ELF-1 (cell line): Measurements from ENCODE around the gene FAF1.
"Not testable (repeated sequence)": the region's sequence is repeated elsewhere in the genome, so short reads cannot be mapped to it uniquely, and the experiment has no call there.

Source experiments
- DNase-seq: peaks from one replicate; pipeline ENCODE4 v3.0.0-alpha.2; 2016; ENCODE audit warnings: low read depth, low spot score

The FAF1 gene

DNA sequence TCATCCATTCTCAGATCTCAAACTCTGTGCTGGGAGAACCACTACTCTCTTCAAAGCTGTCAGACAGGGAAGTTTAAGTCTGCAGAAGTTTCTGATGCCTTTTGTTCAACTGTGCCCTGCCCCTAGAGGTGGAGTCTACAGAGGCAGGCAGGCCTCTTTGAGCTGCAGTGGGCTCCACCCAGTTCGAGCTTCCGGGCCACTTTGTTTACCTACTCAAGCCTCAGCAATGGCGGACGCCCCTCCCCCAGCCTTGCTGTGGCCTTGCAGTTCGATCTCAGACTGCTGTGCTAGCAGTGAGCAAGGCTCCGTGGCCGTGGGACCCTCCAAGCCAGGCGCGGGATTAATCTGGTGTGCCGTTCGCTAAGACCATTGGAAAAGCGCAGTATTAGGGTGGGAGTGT, 49.7 kb downstream of the FAF1 start:
- peak; percentile 57 for DNase-seq

DNA sequence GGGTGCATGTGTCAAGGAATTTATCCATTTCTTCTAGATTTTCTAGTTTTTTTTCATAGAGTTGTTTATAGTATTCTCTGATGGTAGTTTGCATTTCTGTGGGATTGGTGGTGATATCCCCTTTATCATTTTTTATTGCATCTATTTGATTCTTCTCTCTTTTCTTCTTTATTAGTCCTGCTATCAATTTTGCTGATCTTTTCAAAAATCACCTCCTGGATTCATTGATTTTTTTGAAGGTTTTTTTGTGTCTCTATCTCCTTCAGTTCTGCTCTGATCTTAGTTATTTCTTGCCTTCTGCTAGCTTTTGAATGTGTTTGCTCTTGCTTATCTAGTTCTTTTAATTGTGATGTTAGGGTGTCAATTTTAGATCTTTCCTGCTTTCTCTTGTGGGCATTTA, 52.5 kb downstream of the FAF1 start:
- not testable (repeated sequence) for DNase-seq

DNA sequence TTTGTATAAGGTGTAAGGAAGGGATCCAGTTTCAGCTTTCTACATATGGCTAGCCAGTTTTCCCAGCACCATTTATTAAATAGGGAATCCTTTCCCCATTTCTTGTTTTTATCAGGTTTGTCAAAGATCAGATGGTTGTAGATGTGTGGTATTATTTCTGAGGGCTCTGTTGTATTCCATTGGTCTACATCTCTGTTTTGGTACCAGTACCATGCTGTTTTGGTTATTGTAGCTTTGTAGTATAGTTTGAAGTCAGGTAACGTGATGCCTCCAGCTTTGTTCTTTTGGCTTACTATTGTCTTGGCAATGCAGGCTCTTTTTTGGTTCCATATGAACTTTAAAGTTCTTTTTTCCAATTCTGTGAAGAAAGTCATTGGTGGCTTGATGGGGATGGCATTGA, 54.0 kb downstream of the FAF1 start:
- DNase-seq: not testable (repeated sequence)

DNA sequence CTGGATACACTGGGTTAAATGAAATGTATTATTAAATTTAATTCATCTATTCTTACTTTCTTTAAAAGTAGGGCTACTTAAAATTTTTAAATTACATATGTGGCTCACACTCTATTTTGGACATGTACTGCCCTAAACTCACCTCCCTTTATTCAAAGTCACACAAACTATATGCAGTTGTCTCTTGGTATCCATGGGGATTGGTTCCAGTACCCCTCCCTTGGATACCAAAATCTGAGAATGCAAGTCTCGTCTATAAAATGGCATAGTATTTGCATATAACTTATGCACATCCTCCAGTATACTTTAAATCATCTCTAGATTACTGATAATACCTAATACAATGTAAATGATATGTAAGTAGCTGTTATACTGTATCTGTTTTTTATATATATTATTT, 57.6 kb downstream of the FAF1 start:
- no peak for DNase-seq

DNA sequence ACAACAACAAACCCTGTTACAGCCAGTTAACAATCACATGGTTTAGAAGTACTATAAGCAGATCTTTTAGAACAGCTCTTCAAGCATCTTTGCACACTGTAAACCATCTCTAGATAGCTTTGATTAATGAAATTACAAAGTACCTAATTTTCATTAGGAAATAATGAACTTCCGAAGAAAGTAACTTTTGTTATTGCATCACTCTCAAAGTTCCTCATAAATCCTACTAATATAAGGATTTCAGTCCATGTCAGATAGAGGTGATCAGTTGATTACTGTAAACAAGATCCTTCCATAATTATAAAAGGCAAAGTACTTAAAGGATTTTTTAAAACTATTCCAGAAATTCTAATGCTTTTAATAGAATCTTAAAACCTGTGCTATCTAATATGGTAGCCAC, 58.2 kb downstream of the FAF1 start:
- DNase-seq: no peak

DNA sequence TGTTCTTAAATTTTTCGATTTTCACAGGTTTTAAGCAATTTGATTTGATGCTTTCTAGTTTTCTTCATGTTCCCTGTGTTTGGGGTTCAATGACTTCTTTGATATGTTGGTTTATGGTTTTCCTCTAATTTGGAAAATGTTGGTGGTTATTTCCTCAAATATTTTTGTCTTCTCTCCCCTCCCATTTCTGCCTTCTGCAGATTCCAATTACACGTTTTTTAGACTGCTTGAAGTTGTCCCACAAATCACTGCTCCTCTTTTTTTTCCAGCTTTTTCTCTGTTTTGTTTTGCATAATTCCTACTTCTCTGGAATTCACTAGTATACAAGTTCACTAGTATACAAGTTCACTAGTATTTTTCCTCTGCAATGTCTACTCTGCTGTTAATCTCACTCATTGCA, 61.3 kb downstream of the FAF1 start:
- DNase-seq: no peak

DNA sequence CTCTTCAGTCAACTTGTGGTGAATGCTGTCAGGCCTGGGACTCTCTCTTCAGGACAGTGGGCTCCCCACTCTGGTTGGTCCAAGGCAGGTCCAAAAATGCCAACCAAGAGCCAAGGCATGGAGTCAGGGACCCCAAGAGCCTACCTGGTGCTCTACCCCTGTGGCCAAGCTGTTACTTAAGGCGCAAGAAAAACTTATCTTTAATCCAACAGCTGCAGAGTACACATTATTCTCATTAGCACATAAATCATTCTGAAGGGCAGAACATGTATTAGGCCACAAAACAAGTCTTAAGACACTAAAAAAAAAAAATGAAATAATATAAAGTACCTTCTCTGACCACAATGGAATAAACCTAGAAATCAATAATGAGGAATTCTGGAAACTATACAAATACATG, 65.7 kb downstream of the FAF1 start:
- DNase-seq: no peak

DNA sequence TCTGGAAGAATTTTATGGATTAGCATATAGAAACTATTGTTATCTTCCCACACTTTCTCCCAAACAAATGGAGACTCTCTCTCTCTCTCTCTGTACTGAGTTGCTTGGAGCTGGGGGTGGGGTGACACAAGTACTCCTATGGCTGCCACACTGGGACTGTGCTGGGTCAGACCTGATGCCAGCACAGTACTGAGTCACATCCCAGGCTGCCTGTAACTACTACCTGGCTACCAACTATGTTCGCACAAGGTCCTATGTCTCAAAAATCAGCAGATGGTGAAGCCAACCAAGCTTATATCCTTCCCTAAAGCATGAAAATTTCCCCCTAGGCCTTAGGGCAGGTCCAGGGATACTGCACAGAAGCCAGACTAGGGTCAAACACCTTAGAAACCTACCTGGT, 66.6 kb downstream of the FAF1 start:
- DNase-seq: no peak

DNA sequence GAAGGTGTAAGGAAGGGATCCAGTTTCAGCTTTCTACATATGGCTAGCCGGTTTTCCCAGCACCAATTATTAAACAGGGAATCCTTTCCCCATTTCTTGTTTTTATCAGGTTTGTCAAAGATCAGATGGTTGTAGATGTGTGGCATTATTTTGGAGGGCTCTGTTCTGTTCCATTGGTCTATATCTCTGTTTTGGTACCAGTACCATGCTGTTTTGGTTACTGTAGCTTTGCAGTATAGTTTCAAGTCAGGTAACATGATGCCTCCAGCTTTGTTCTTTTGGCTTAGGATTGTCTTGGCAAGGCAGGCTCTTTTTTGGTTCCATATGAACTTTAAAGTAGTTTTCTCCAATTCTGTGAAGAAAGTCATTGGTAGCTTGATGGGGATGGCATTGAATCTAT, 72.5 kb downstream of the FAF1 start:
- DNase-seq: not testable (repeated sequence)

DNA sequence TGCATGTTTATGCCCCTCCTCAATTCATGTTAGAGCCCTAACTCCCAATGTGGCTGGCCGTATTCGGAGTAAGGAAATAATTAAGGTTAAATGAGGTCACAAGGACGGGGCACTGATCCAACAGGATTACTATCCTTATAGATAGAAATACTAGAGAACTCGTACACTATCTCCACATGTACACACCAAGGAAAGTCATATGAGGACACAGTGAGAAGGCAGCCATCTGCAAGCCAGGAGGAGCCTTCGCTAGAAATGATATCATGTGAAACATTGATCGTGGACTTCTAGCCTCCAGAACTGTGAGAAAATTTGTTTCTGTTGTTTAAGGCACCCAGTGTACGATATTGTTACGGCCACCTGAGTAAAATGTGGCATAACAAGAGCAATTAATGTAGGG, 79.7 kb downstream of the FAF1 start:
- no peak for DNase-seq

DNA sequence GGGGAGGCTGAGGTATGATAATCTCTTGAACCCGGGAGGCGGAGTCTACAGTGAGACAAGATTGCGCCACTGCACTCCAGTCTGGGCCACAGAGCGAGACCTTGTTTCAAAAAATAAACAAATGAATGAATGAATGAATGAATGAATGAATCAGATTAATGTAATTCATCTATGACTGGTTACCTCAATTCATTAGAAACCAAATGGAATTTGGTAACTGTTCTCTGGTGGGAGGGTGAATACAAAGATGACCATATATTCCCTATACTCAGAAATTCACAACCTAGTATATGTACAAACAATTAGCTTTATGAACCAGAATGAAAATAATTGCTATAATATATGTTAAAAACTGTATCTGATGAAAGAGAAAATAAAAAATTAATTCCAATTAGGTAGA, 80.9 kb downstream of the FAF1 start:
- DNase-seq: no peak

DNA sequence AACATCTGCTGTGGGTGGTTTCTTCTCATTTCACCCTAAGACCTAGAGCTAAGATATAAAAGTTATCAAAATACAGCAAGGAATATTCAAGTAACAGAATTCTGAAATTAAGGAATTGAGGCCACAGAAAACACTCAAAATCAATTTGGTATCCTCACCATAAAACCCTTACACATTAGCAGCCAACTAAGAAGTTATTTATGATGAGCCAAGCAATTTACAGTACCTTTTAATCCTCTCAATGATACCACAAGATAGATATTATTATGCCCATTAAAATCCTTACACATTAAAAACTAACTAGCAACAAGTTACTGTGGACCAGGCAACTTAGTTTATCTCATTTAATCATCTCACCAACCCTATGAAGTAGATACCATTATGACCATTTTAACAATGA, 81.6 kb downstream of the FAF1 start:
- no peak for DNase-seq

DNA sequence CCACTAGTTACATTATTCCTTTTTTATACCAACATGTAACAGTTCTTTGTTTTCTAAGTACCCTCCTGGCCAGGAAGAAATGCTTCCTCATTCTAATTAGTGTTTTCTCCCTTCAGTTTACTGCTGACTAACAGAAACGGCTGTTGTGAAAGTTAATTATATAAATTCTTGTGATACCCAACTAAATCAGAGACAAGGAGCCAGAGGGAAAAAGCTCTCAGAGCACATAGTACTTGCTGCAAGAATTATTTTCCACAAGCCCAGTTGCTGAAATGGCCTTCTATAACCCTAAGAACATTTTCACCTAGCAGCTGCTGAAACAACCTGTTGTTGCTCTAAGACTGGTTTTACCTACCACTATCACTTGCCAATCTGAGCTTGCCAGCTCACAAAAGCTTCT, 82.4 kb downstream of the FAF1 start:
- DNase-seq: no peak

DNA sequence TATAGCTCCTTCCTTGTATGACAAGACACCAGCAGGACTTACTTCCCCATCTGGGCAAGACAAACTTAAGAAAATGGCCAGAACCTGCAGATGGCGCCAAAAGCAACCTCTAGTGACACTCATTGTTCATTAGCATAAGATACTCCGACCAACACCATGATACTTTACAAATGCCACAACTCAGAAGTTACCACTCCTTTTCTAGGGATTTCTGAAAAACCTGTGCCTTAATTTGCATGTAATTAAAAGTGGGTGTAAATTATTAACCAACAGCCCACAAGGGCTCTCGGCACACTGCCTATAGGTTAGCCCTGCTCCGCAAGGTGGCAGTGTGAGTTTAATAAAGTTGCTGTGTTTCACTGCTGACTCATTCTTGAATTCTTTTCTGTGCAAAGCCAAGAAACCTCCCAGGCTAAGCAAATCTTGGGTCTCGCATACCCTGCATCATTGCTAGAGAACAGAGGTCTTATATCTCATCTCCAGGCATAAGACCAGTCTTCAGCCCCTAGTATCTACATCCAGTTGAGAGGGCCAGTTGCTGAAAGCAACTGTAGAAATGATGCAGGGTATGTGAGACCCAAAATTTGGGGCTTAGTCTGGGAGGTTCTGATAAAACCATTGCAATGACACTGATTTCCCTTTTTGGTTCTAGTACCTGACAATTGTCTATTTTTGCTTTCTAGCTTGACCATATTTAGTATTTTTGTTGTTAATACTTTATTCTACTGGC, 86.4 kb downstream of the FAF1 start:
- DNase-seq: peak; percentile 84

DNA sequence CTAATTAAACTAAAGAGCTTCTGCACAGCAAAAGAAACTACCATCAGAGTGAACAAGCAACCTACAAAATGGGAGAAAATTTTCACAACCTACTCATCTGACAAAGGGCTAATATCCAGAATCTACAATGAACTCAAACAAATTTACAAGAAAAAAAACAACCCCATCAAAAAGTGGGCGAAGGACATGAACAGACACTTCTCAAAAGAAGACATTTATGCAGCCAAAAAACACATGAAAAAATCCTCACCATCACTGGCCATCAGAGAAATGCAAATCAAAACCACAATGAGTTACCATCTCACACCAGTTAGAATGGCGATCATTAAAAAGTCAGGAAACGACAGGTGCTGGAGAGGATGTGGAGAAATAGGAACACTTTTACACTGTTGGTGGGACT, 95.2 kb downstream of the FAF1 start:
- DNase-seq: not testable (repeated sequence)

DNA sequence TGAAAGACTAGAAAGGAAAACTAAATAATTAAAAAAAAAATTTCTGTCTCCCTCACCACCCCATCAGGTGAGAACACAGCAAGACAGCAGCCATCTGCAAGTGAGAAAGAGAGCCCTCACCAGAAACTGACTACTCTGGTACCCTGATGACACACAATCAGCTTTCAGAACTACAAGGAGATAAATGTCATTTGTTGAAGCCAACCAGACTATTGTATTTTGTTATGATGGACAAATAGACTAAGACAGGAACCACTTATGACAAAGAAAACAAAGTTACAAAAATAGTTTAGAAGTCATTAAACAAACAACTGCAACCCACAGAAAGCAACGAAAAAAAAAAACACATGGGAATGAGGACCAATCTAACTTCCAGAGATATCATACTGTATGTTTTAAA, 98.3 kb downstream of the FAF1 start:
- no peak for DNase-seq

DNA sequence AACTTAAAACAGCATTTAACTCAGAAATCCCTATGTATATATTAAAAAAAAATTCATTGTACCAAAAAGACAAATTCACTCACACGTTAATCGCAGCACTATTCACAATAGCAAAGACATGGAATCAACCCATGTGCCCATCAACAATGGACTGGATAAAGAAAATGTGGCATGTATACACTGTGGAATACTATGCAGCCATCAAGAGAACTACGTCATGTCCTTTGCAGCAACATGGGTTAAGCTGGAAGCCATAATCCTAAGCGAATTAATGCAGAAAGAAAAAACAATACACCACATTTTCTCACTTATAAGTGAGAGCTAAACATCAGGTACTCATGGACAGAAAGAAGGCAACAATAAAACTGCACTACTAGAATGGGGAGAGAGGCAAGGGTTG, 99.4 kb downstream of the FAF1 start:
- no peak for DNase-seq

DNA sequence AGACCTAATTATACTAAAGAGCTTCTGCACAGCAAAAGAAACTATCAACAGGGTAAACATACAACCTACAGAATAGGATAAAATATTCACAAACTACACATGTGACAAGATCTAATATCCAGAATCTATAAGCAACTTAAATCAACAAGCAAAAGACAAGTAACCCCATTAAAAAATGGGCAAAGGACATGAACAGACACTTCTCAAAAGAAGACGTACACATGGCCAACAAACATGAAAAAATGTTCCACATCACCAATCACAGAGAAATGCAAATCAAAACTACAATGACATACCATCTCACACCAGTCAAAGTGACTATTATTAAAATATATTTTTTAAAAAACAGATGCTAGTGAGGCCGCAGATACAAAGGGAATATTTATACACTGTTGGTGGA, 99.8 kb downstream of the FAF1 start:
- DNase-seq: no peak

DNA sequence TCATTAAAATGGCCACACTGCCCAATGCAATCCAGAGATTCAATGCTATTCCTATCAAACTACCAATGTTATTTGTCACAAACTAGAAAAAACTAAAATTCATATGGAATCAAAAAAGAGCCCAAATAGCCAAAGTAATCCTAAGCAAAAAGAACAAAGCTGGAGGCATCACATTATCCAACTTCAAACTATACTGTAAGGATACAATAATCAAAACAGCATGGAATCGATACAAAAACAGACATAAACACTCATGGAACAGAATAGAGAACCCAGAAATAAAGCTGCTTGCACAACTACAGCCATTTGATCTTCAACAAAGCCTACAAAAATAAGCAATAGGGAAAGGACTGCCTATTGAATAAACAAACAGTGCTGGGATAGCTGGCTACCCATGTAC, 100.4 kb downstream of the FAF1 start:
- no peak for DNase-seq

DNA sequence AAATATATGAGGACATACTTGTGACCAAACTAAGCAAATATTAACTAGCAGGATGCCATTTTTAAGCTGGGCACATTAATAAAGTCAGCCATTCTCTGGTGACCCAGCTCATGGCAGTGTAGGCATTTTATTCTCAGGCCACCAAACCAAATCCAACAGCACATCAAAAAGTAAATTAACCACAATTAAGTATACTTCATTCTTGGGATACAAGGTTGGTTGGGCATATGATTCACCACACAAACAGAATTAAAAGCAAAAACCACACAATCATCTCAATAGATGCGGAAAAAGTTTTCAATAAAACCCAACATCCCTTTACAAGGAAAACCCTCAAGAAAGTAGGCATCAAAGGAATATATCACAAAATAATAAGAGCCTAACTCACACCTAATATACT, 101.3 kb downstream of the FAF1 start:
- DNase-seq: no peak

DNA sequence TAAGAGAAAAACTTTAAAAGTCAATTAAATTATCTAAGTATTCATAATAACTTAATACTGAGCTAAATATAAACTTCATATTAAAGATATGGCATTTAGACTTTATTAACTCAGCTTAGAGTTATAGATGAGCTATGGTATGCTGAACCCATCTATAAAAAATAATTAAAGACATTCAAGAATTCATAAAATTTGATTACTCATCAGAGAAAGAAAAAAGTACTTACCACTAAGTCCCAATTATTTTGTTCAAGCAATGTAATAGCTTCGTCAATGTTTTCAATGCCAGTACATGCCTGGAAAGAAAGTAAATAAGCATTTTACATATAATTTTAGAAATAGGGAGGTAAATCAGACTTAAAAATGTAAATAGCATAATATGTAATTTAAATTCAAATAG, 102.4 kb downstream of the FAF1 start:
- no peak for DNase-seq

DNA sequence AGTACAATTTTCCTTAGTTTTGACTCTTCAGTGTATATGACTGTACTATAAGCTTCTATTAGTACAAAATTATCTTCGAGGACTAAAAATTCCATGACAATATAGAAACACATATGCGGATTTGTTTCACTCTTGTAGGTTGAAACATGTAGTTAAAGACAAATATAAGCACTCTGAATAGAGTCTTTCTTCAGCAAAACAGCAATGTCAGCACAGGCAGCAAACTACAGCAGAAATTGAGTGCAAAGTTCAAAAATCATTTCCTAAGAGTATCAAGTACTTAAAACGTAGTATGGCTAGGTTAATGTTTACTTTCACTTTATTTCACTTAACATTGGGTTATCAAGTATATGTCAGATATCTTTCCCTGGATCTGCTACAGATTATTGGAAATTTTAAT, 106.7 kb downstream of the FAF1 start:
- DNase-seq: no peak

DNA sequence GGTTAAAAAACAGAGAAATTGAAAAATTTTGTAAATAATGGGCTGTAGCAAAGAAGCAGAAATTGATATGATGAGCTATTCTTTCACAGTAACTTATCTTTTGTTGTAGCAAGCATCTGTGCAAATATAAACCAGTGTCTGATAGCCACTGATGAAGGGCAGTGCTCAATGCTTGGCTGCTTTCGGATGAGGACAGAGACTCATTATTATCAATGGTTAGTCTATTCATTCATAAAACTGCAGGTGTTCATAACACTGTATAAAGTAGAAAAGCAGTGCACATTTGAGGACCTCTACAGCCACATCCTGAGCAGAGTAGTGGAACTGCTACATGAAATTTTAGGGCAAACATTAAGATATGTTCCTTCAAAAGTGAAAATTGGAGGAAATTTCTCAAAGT, 107.2 kb downstream of the FAF1 start:
- DNase-seq: no peak

DNA sequence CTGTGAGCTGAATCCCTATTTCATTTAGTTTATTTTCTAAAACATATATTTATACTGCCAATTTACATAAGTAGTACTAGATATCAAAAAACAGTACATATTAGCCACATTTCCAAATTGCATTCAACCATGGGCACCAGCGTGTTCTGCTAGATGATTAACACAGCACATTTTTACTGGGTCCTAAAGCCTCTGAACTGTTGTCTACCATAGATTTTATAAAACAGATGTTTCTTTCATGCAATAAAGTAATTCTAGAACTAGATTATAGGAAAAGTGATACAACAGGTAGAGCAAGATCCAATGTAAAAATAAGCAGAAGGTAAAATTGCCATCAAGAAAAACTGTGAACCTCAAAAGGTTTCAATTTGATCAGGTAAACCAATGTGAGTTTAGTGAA, 108.6 kb downstream of the FAF1 start:
- no peak for DNase-seq
